Hair follicle dermal papilla cell (primary cell): ENCODE results near the gene NES. TPM values are rescaled to one million over a fixed set of nuclear protein-coding genes. Genes with fewer than 3 reads are reported as not detected.

Experiments
- total RNA-seq: library from RNA; depleted of rRNA; stranded (reverse); fragments of >200 nt; gene quantifications from 2 replicates; pipeline ENCODE4 v1.2.3, GENCODE V29; 2012

The NES gene
- 28.1 and 28.2 TPM in 2 replicates for total RNA-seq

GRCh38 chr1:156676820-156677615 is at the start of gene NES:
TSS of gene NES (minus strand) at chr1:156677407. CDS start at chr1:156677264, 143 bp downstream.

GRCh38 chr1:156705321-156705917 is 28.2 kb upstream of the NES start, which contains the start of gene CRABP2:
TSS of gene CRABP2 (minus strand) at chr1:156705583. CDS start at chr1:156705446, 137 bp downstream.

GRCh38 chr1:156641761-156642264 is 35.4 kb downstream of the NES start, which contains the start of gene BCAN:
TSS of gene BCAN (plus strand) at chr1:156642117. CDS start at chr1:156646055, 3,938 bp downstream.

GRCh38 chr1:156618853-156619581 is 58.2 kb downstream of the NES start, which contains the start of gene HAPLN2:
TSS of gene HAPLN2 (plus strand) at chr1:156619415. CDS start at chr1:156623491, 4,076 bp downstream.

Other genes starting within 250 kb of the NES start
- gene MEF2D, start 176.6 kb downstream of the NES start, total RNA-seq = 25.6 and 26.4 TPM in 2 replicates
- gene IQGAP3, start 104.8 kb downstream of the NES start, total RNA-seq = 6.5 and 7.7 TPM in 2 replicates
- not detected in 2 replicates for gene TTC24, start 97.7 kb downstream of the NES start, total RNA-seq
- gene NAXE, start 85.6 kb downstream of the NES start, total RNA-seq = 47.1 and 55.3 TPM in 2 replicates
- 13.0 and 13.8 TPM in 2 replicates for gene GPATCH4, start 75.9 kb downstream of the NES start, total RNA-seq
- gene HAPLN2, start 58.0 kb downstream of the NES start, total RNA-seq = not detected in 2 replicates
- gene BCAN, start 35.3 kb downstream of the NES start, total RNA-seq = not detected in 2 replicates
- 144 and 158 TPM in 2 replicates for gene CRABP2, start 28.2 kb upstream of the NES start, total RNA-seq
- gene METTL25B, start 51.1 kb upstream of the NES start, total RNA-seq = 9.6 and 9.9 TPM in 2 replicates
- 19.3 and 26.1 TPM in 2 replicates for gene ISG20L2, start 51.4 kb upstream of the NES start, total RNA-seq
- 19.1 and 22.3 TPM in 2 replicates for gene MRPL24, start 63.7 kb upstream of the NES start, total RNA-seq
- gene HDGF, start 74.3 kb upstream of the NES start, total RNA-seq = 161 and 170 TPM in 2 replicates
- gene PRCC, start 90.1 kb upstream of the NES start, total RNA-seq = 25.8 and 30.4 TPM in 2 replicates
- gene SH2D2A, start 139.4 kb upstream of the NES start, total RNA-seq = 0.32 and 0.61 TPM in 2 replicates
- under 0.01 TPM in 2 replicates for gene INSRR, start 181.7 kb upstream of the NES start, total RNA-seq
- not detected in 2 replicates for gene NTRK1, start 183.5 kb upstream of the NES start, total RNA-seq
- 4.3 and 5.0 TPM in 2 replicates for gene PEAR1, start 216.3 kb upstream of the NES start, total RNA-seq
- under 0.01 TPM in 1 of 2 replicates, not detected in the other for gene LRRC71, start 243.2 kb upstream of the NES start, total RNA-seq